ENCODE data around the gene GOLGA8A. TPM values are rescaled to one million over a fixed set of nuclear protein-coding genes. Genes with fewer than 3 reads are reported as not detected.
"Not testable (repeated sequence)": the region's sequence is repeated elsewhere in the genome, so short reads cannot be mapped to it uniquely, and the experiment has no call there.

GOLGA8A gene
- total RNA-seq, 2 donors from 2014 or later: 18.2 to 43.5 TPM

- DNase-seq (ENCODE audit: low spot score); intact Hi-C loops (cut with DNase I): not testable (repeated sequence)
These were observed 14.1 kb downstream of the GOLGA8A start for GRCh38 chr15:34423425-34424090.

GRCh38 chr15:34420953-34421352 lies 16.7 kb downstream of the GOLGA8A start:
- DNase-seq (ENCODE audit: low spot score); intact Hi-C loops (cut with DNase I): not testable (repeated sequence)

- intact Hi-C loops (cut with DNase I): not testable (repeated sequence)
- DNase-seq (ENCODE audit: low spot score): peak; percentile 63
These were observed 19.2 kb downstream of the GOLGA8A start for GRCh38 chr15:34418435-34418834.

- intact Hi-C loops (cut with DNase I): not testable (repeated sequence)
- DNase-seq (ENCODE audit: low spot score): peak; percentile 62
These were observed 28.1 kb downstream of the GOLGA8A start for GRCh38 chr15:34409511-34409910.

GRCh38 chr15:34408973-34409372 lies 28.6 kb downstream of the GOLGA8A start:
- DNase-seq (ENCODE audit: low spot score); intact Hi-C loops (cut with DNase I): not testable (repeated sequence)

- intact Hi-C loops (cut with DNase I); DNase-seq (ENCODE audit: low spot score): not testable (repeated sequence)
These were observed 33.7 kb downstream of the GOLGA8A start for GRCh38 chr15:34403899-34404298.

- intact Hi-C loops (cut with DNase I); DNase-seq (ENCODE audit: low spot score): not testable (repeated sequence)
These were observed 34.4 kb downstream of the GOLGA8A start for GRCh38 chr15:34403160-34403598.

GRCh38 chr15:34397637-34398259 lies 39.9 kb downstream of the GOLGA8A start:
- DNase-seq (ENCODE audit: low spot score); intact Hi-C loops (cut with DNase I): not testable (repeated sequence)

- intact Hi-C loops (cut with DNase I); DNase-seq (ENCODE audit: low spot score): not testable (repeated sequence)
These were observed 44.6 kb downstream of the GOLGA8A start for GRCh38 chr15:34392981-34393380.

- DNase-seq (ENCODE audit: low spot score); intact Hi-C loops (cut with DNase I): not testable (repeated sequence)
These were observed 48.0 kb downstream of the GOLGA8A start for GRCh38 chr15:34389594-34390086.

Other genes with a start within 250 kb of the GOLGA8A start
- 10 to 100 TPM; 40.1 to 54.8 TPM for gene KATNBL1, start 227.7 kb downstream of the GOLGA8A start, total RNA-seq
- 10 to 100 TPM; 70.6 to 72.8 TPM for gene EMC4, start 212.8 kb downstream of the GOLGA8A start, total RNA-seq
- gene SLC12A6, start 100.0 kb downstream of the GOLGA8A start, total RNA-seq: 10 to 100 TPM; 17.9 to 24.1 TPM
- gene NOP10, start 94.7 kb downstream of the GOLGA8A start, total RNA-seq: 100 to 1,000 TPM in 1 of 2 donors, 10 to 100 TPM in 1; 91.5 to 113 TPM
- not detected for gene NUTM1, start 94.5 kb downstream of the GOLGA8A start, total RNA-seq
- gene LPCAT4, start 70.6 kb downstream of the GOLGA8A start, total RNA-seq: 10 to 100 TPM; 26.7 to 35.4 TPM
- gene GOLGA8B, start 145.8 kb upstream of the GOLGA8A start, total RNA-seq: 10 to 100 TPM; 41.8 to 52.0 TPM